ENCODE results near the gene ZFP36L2.

DNA sequence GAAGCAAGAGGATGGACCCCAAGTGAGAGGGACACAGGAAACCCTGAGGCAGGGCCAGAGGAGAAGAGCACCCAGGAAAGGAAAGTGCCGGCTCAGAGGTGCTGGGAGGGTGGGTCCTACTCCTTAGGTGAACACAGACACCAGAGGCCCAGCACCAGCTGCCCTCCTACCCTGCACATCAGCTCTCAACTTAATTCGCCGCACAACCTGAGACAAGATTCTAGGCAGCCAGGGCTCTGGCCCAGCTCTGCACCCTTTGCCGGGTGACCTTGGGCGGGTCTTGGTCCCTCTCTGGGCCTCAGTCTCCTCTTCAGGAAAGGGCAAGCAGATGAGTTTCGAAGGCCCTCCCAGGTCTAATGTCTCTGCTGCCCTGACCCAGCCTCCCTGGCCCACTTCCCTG lies 28.1 kb downstream of the ZFP36L2 start:
- TF ChIP-seq, protein P1, sequence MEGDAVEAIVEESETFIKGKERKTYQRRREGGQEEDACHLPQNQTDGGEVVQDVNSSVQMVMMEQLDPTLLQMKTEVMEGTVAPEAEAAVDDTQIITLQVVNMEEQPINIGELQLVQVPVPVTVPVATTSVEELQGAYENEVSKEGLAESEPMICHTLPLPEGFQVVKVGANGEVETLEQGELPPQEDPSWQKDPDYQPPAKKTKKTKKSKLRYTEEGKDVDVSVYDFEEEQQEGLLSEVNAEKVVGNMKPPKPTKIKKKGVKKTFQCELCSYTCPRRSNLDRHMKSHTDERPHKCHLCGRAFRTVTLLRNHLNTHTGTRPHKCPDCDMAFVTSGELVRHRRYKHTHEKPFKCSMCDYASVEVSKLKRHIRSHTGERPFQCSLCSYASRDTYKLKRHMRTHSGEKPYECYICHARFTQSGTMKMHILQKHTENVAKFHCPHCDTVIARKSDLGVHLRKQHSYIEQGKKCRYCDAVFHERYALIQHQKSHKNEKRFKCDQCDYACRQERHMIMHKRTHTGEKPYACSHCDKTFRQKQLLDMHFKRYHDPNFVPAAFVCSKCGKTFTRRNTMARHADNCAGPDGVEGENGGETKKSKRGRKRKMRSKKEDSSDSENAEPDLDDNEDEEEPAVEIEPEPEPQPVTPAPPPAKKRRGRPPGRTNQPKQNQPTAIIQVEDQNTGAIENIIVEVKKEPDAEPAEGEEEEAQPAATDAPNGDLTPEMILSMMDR (conservative IDR thresholded peaks at IDR 0.05 in 1 of 2, IDR thresholded peaks at IDR 0.05 in 1 of 2; ENCODE audit: low read depth in 1 of 2, low read length in 2 of 2): no peak
- no peak for TF ChIP-seq EZH2 (IDR thresholded peaks at IDR 0.05; ENCODE audit: low read length, missing control alignments)

All from fibroblast of lung (primary cell).